Head of caudate nucleus (tissue), 42 donors: Measurements from ENCODE around the gene MRTFB.

Source experiments
- DNase-seq, 42 donors: peaks; one replicate each; pipeline versions ENCODE4 v3.0.0 to v3.0.0-alpha.2; 2020 to 2021; ENCODE audit warnings: mixed read lengths in 7 of 42
- intact Hi-C: fragments of 100-400 bp; cut with DNase I; formaldehyde crosslinking; loops from one replicate; pipeline ENCODE4 v1.15.0; 2022

MRTFB gene

DNA sequence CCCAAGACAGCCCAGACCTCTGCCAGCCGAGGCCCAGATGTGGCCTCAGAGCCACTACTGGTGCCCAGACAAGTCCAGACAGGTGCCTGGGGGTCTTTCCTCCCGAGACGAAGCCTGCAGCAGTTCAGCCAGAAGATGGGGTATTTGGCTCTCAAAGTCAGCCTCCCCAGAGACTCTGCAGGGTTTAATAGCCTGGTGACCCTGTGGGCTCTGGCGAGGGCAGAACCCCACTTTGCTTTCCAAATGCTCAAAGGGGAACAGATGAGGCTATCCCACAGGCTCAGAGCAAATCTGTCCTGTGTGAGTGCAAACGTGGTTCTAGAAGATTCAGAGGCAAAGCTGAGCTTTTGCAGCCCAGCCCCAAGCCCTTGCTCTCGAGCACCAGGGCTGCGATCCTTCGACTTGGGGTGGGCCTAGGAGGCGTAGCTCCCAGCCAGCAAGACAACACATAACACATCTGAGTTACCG lies 236.0 kb downstream of the MRTFB start:
- no peak for DNase-seq
- intact Hi-C loops: loop anchor here (10.0 kb wide), 1 partner anchor 218 kb away; no protein-coding TSS in a partner anchor

DNA sequence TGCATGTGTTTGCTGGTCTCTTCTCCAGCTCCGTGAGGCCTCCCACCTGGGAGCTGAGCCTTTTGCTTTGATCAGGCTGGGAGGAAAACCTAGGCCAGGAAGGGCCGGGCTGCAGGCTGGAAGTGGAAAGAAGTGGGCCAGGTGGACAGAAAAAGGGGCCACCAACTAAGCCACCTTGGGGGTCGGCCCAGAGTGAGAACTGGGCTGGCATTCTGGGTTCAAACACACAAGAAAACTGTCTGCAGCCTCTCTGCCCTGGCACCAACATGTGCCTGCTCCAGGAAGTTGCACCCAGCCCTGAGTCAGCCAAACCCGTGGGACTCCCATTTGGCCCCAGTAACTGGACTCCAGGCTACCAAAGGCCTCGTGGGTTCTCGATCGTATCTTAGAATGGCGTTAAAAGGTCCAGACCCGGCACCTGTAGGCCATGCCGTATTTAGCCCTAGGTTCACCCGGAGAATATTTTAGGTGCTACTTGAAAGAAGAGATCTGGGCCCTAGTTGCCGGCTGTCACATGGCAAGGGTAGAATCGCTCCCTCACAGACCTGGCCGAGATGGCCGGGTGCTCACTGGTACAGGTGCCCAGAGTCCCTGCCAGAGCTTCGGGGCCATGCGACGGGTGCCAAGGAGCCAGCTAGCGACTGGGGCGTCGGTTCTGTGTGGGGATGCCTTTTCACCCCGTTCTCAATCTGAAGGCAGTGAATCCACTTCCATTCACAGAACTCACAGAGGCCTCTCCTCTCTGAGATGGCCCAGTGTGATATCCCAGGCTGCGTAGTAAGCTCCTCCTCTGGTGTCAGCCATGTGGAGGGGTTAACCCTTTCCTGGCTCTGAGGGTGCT lies 236.6 kb downstream of the MRTFB start:
- intact Hi-C loops: loop anchor here (10.0 kb wide), 1 partner anchor 217 kb away; no protein-coding TSS in a partner anchor
- peak in 19 of 42 donors; percentile 23 to 69 (median 35) for DNase-seq

DNA sequence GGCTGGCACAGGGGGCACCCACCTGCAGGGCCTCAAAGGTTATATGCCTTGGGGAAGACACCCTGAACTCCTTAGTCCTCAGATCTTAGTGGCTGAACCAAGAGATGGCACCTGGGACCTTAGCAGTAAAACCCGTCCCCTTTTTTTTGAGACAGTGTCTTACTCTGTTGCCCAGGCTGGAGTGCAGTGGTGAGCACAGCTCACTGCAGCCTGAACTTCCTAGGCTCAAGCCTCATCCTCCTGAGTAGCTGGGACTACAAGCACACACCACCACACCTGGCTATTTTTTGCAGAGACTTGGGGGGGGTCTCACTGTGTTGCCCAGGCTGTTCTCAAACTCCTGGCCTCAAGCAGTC lies 237.2 kb downstream of the MRTFB start:
- DNase-seq: no peak
- intact Hi-C loops: loop anchor here (10.0 kb wide), 1 partner anchor 216 kb away; no protein-coding TSS in a partner anchor

DNA sequence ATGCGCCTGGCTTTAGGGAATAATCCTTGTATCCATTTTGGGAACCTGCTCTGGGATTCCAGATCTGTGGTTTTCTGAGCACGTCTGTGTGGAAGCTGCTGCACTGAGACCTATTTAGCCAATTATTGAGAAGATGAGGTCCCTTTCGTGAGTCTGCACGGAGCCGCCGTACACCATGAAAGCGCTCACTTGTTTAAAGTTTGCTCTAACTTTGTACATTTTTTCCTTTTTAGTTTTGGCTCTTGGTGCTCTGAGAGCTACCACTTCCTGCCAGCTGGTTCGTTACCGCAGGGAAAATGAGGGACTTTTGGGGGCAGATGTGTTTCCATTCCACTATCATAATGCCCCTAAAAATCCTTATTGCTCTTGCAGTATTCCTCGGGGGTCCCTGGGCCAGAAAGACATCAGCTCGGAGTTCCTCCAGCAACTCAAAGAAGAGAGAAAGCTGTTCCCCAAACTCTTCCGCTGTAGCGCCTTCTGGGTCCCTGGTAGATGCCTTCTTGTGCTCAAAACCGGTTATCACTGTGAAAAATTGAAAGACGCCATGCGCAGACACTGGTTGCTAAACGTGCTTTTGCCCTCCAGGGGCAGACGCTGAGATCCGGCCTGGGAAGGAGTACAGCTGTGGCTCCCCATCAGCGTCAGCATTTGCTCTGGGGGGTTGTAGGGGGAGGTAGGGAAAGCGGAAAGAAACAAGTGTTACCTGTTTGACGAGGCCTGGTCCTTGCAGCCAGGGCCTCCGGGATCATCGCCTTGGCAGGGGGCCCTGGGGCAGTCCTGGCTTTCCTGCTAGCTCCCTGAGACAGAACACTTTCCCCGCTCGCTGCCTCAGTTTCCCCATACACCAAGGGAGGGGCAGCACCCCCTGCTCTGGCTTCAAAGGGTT lies 238.1 kb downstream of the MRTFB start:
- intact Hi-C loops: loop anchor here (10.0 kb wide), 1 partner anchor 216 kb away; no protein-coding TSS in a partner anchor
- DNase-seq: no peak

DNA sequence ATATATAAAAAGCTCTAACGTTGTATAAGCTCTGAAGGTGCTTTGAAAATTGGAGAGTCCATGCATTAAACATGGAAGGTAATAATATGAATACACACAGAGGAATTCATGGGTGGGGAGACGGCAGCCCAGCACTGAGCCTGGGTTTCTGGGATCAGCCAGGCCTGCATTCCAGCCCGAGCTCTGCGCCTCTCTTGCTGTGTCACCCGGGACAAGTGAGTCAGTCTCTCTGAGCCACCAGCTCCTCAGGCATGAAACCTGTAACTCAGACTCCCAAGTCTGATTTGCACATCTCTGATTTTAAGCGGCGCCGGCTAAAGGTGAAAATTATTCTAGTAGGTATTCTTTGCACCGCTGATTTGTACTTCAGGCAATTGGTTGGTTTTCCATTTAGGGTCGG lies 238.8 kb downstream of the MRTFB start:
- DNase-seq: peak in 31 of 42 donors; percentile 29 to 81 (median 54)
- intact Hi-C loops: loop anchor here (10.0 kb wide), 1 partner anchor 215 kb away; no protein-coding TSS in a partner anchor

DNA sequence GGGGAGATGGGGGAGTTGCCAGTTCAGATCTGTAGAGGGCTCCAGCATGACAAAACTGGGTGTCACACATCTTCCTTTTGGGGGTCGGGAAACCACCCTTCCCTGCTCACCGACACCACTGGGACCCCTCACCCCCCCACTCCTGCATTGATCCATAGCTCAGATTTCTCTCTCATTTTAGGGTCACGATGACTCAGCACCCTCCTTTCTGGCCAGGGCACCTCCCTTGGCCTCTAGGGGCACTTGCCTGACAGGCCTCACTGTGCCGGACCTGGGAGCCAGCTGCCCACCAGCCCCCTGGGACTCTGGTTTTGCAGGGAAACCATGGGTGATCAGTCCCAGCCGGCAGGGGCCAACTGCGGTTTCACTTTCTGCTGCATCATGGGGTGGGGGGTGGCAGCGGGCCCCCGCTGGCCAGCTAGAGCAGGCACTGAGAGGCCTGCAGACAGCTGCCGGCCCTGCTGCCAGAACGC lies 239.4 kb downstream of the MRTFB start:
- intact Hi-C loops: no loop called here
- DNase-seq: peak in 8 of 42 donors; percentile 22 to 57 (median 29)

DNA sequence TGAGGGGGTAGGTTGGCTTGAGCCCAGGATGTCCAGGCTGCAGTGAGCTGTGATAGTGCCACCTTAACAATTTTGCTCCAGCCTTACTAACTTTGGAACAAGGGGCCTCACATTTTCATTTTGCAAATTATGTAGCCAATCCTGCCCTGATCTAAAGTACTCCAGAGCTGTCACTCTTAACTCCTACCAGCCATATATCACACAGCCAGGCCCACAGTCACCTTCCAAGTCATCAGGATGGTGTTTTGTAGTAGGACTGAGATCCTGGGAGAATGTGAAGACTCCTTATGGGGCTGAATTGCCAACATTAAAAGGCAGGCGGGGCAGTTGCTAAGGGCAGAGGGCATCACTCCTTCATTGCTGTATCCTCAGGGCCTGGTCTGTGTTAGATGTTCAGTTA lies 243.0 kb downstream of the MRTFB start:
- peak in 2 of 42 donors; percentile 21 to 45 for DNase-seq
- intact Hi-C loops: no loop called here

DNA sequence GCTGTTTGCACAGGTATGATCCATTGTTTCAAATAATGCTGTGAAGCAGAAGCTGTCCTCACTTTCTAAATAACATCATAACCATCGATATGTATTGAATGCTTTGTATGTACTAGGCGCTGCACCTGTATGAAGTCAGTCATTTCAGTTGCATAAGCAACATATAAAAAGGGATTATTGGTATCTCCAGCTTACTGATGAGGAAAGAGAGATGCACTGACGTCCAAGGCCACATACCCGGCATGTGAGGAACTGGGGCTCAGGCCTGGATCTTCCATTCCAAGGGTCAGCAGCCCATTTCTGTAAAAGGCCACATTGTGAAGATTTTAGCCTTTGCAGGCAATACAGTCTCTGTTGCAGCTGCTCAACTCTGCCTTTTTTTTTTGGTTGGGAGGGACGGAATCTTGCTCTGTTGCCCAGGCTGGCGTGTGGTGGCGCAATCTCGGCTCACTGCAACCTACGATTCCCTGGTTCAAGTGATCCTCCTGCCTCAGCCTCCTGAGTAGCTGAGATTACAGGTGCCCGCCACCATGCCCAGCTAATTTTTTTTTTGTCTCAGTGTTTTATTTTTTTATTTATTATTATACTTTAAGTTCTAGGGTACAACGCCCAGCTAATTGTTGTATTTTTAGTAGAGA lies 244.7 kb downstream of the MRTFB start:
- DNase-seq: no peak
- intact Hi-C loops: no loop called here
